HEK293T (cell line): Measurements from ENCODE around the gene FBLN2.

Experiments
- CTCF ChIA-PET: fragments of 350-600 bp; formaldehyde crosslinking; extraction: SDS; loops from one replicate; lab custom pipeline; 2021; ENCODE audit warnings: antibody characterized with exemption, inconsistent platforms; lab: Yijun Ruan, JAX
- POLR2A ChIA-PET: fragments of 350-600 bp; formaldehyde crosslinking; extraction: SDS; loops from one replicate; lab custom pipeline; 2020; ENCODE audit warnings: antibody characterized with exemption, inconsistent platforms; lab: Yijun Ruan, JAX
- DNase-seq: peaks from one replicate; pipeline ENCODE4 v3.0.0; 2012; ENCODE audit warnings: mixed read lengths; ENCODE audit errors: extremely low spot score
- ARNT ChIP-seq: fragments of 450-650 bp; IDR thresholded peaks from 2 replicates; pipeline ENCODE4 v1.6.1; 2017; ENCODE audit warnings: mild to moderate bottlenecking
- BHLHE40 ChIP-seq: fragments of 450-650 bp; IDR thresholded peaks from 2 replicates; pipeline ENCODE4 v1.6.1; 2016; ENCODE audit warnings: mild to moderate bottlenecking, moderate library complexity, borderline replicate concordance
- CTBP1 ChIP-seq: fragments of 450-650 bp; IDR thresholded peaks from 2 replicates; pipeline ENCODE4 v1.6.1; 2016; ENCODE audit warnings: borderline replicate concordance
- ELF4 ChIP-seq: fragments of 450-650 bp; IDR thresholded peaks from 2 replicates; pipeline ENCODE4 v1.6.1; 2017; ENCODE audit warnings: antibody characterized with exemption
- FOXA1 ChIP-seq: fragments of 450-650 bp; IDR thresholded peaks from 2 replicates; pipeline ENCODE4 v1.6.1; 2016; ENCODE audit warnings: mild to moderate bottlenecking
- FOXK2 ChIP-seq: fragments of 450-650 bp; IDR thresholded peaks from 2 replicates; pipeline ENCODE4 v1.6.1; 2016; ENCODE audit warnings: mild to moderate bottlenecking
- FOXM1 ChIP-seq: fragments of 450-650 bp; IDR thresholded peaks from 2 replicates; pipeline ENCODE4 v1.6.1; 2017; ENCODE audit warnings: mild to moderate bottlenecking, borderline replicate concordance
- HDGF ChIP-seq: fragments of 450-650 bp; IDR thresholded peaks from 2 replicates; pipeline ENCODE4 v1.6.1; 2017; ENCODE audit warnings: antibody characterized with exemption, borderline replicate concordance
- L3MBTL2 ChIP-seq: fragments of 450-650 bp; conservative IDR thresholded peaks from 2 replicates; pipeline ENCODE4 v1.6.1; 2016; ENCODE audit warnings: mild to moderate bottlenecking
- LEF1 ChIP-seq: fragments of 450-650 bp; IDR thresholded peaks from 2 replicates; pipeline ENCODE4 v1.6.1; 2017; ENCODE audit warnings: mild to moderate bottlenecking, borderline replicate concordance
- NFRKB ChIP-seq: fragments of 450-650 bp; IDR thresholded peaks from 2 replicates; pipeline ENCODE4 v1.6.1; 2016; ENCODE audit warnings: mild to moderate bottlenecking, moderate library complexity
- PKNOX1 ChIP-seq: fragments of 450-650 bp; IDR thresholded peaks from 2 replicates; pipeline ENCODE4 v1.6.1; 2016
- SP1 ChIP-seq: fragments of 450-650 bp; IDR thresholded peaks from 2 replicates; pipeline ENCODE4 v1.6.1; 2017
- SUZ12 ChIP-seq: fragments of 450-650 bp; IDR thresholded peaks from 2 replicates; pipeline ENCODE4 v1.6.1; 2016; ENCODE audit warnings: mild to moderate bottlenecking
- TARDBP ChIP-seq: fragments of 450-650 bp; IDR thresholded peaks from 2 replicates; pipeline ENCODE4 v1.6.1; 2016
- ZNF384 ChIP-seq: fragments of 450-650 bp; IDR thresholded peaks from 2 replicates; pipeline ENCODE4 v1.6.1; 2016

The FBLN2 gene

GRCh38 chr3:13647298-13648059 is 98.6 kb downstream of the FBLN2 start:
- ChIA-PET POLR2A (no interaction called here), CTCF (interaction anchor here (0.6 to 4.6 kb wide), 18 partner anchors 8 to 169 kb away, joined by 3 to 56 read pairs (median 4); partner anchors contain the start of gene HDAC11)
- no peak for DNase-seq
- no peak for TF ChIP-seq TARDBP
- TF ChIP-seq HDGF: no peak
- TF ChIP-seq NFRKB: no peak
- no peak for TF ChIP-seq L3MBTL2
- no peak for TF ChIP-seq ELF4
- no peak for TF ChIP-seq SP1
- no peak for TF ChIP-seq FOXA1
- TF ChIP-seq FOXM1: no peak
- TF ChIP-seq LEF1: no peak
- no peak for TF ChIP-seq BHLHE40

DNA sequence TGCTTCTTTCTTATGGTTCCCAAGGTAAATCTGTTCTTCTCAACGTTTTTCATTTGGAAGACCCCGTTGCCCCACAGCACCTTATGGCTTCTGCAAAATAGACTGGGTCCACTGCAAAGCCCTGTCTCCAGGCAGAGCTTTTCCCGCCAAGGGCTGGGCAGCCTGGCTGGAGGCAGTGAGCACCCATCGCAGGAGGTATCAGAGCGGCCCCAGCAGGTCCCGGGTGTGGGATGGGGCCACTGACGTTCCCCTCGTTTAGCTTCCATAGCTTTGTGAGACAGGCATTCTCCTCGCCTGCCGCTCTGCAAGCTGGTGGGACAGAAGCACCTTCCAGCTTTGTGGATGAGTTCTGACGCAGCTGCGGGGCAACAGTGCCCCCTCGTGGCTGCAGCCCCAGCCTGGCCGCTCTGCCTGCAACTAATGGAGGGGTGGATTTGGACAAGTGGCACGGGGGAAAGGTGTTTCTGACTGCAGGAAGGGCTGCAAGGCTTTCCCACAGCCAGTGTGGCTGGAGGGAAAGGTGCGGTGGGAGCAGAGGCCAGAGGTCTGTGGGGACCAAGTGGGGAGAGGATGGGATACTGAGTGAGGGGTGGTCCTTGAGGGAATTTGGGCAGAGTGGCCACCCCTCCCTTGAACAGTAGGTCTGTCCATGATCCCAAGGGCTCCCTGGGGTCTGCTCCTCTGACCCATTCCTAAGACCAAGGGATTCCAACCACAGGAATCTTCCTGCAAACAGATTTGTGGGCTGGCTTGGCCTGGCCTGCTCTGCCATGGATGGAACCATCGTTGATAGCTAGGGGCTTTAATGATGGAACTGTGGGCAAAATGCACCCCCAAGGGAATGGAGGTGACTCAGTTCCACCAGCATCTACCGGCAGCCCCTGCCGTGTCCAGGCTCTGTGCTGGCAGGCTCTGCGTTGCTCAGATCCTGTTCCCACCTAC is 99.4 kb downstream of the FBLN2 start:
- CTCF ChIA-PET: interaction anchor here (0.6 to 4.6 kb wide), 19 partner anchors 9 to 170 kb away, joined by 3 to 56 read pairs (median 4); partner anchors contain the start of gene HDAC11
- POLR2A ChIA-PET: no interaction called here
- TF ChIP-seq BHLHE40: peak; percentile 91
- TF ChIP-seq NFRKB: no peak
- peak; percentile 33; the same call in 1 of the 2 replicates for TF ChIP-seq ARNT
- TF ChIP-seq ZNF384: no peak
- DNase-seq: peak; percentile 90

DNA sequence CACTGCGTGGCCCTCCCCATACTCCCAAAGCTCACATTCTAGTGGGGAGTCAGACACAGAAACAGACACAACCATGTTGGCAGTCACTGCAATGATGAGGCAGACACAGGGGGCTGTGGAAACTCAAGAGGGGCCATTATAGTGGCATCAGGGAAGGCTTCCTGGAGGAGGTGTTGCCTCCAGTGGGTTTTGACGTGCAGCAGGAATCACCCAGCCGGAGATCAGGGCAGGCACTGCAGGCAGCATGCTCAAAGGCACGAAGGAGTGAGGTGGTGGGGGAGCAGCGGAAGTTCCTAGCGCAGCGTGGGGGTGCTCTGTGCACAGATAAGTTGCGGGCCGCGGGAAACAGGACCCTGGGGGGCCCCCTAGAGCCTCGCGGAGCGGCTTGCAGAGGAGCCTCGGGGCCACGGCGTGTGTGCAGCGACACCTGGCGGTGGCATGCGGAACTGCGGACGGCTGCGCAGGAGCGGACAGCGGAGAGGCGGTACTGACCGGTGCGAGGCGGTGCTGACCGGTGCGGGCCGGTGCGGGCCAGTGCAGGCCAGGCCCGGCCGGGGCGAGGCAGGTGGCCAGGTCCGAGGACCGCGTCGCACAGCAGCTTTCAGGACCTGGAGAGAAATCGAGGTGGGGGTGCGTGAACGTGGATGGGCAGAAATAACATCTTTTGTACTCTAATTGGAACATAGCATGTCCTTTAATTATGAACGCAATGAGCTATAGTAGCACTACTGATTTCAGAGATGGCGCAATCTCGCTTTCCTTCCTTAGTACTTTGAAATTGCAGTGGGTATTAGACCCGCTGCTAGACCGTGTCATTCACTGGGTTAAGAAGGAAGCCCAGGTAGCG is 101.5 kb downstream of the FBLN2 start:
- peak; percentile 85 for DNase-seq
- POLR2A ChIA-PET: no interaction called here
- CTCF ChIA-PET: interaction anchor here (0.6 to 4.6 kb wide), 8 partner anchors 11 to 164 kb away, joined by 3 to 56 read pairs (median 8); no protein-coding TSS in a partner anchor
- TF ChIP-seq L3MBTL2 (peak; percentile 72), LEF1 (peak; percentile 72; the same call in 1 of the 2 replicates), FOXM1 (0 out of 2 replicates have a peak, but pooled peaks have one; percentile 62), NFRKB (no peak)

DNA sequence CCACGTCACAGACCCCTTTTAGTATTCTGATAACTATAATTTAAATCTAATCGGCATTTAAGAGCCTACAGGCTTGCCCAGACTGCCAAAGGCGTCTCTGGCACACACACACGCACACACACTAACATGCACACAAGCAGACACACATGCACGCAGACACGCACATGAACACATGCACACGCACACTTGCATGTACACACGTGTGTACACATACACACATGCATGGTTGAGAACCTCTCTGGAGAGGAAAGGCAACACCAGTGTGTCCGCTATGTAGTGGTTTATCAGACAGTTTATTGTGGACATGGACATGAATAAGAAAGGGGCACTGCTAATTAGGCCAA is 102.1 kb downstream of the FBLN2 start:
- TF ChIP-seq FOXK2 (no peak), TARDBP (no peak), ZNF384 (no peak)
- CTCF ChIA-PET: interaction anchor here (0.6 to 4.6 kb wide), 5 partner anchors 12 to 164 kb away, joined by 3 to 26 read pairs (median 4); no protein-coding TSS in a partner anchor
- POLR2A ChIA-PET: no interaction called here
- DNase-seq: no peak

- DNase-seq: no peak
- ChIA-PET CTCF (interaction anchor here (4.6 kb wide), 1 partner anchor 12 kb away, joined by 26 read pairs; no protein-coding TSS in a partner anchor), POLR2A (no interaction called here)
- no peak for TF ChIP-seq NFRKB
- TF ChIP-seq FOXM1: no peak
- TF ChIP-seq FOXA1: no peak
- no peak for TF ChIP-seq TARDBP
- TF ChIP-seq L3MBTL2: no peak
- TF ChIP-seq ELF4: no peak
- no peak for TF ChIP-seq HDGF
- TF ChIP-seq BHLHE40: no peak
- no peak for TF ChIP-seq SUZ12
- TF ChIP-seq FOXK2: no peak
- no peak for TF ChIP-seq ARNT
- TF ChIP-seq ZNF384: no peak
- TF ChIP-seq SP1: no peak
- TF ChIP-seq CTBP1: no peak
- TF ChIP-seq LEF1: no peak
Measured at GRCh38 chr3:13651775-13652428, 103.0 kb downstream of the FBLN2 start.

DNA sequence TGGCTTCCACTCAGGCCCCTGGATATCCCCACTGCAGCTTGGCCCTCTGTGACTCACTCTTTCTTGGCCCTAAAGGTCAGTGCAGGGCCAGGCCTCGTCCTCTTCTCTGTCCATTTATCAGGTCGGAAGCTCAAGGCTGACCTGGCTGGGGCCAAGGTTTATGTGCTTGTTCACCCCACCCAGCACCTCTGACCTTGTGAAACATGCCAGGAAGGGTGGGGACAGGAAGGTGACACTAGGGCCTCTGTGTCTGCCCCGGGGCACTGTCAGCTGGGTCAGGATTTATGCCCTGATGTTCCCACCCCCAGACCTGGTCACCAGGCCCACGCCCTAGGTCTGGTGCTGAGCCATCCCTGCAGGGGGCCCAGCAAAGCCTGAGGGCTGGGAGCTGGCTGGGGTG is 103.8 kb downstream of the FBLN2 start:
- DNase-seq: no peak
- no peak for TF ChIP-seq ZNF384
- peak; percentile 35; the same call in 1 of the 2 replicates for TF ChIP-seq PKNOX1
- CTCF ChIA-PET: interaction anchor here (0.6 to 0.7 kb wide), 2 partner anchors 25 to 376 kb away, joined by 3 read pairs; no protein-coding TSS in a partner anchor
- POLR2A ChIA-PET: no interaction called here
